ENCODE measurements around the gene MEGF6.

Gene MEGF6

DNA sequence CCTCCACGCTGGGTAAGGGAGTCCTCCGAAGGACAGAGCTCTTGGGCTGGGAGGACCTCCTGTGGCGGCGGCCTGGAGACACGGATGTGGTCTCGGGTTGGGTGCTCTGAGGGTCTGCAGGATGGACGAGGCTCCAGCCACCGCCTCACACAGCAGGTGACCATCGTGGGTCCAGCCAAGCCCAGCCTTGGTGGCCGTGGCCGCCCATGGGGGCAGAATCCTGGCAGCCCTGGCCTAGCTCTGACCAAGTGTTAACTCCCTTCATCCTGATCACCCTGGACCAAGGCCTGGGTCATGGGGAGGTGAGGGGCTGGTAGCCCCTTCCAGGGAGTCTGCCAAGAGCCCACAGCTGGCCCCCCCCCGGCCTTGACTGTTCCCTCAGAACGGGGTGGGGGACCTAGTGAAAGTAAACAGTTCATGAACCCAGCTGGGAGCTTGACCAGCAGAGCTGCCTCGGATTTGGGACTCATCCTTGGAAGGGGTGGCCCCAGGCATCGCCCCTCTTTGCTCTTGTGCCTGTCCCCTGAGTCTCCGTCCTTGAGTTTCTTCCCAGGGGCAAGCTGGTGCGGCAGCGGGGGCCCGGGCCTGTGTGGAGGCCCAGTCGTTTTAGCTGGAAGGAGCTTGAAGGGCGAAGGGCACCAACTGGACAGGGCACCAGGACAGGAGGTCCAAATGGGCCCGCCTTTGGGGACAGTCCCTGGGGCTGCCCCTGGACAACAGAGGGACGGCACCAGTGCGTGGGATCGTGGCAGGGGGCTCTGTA is 139.0 kb downstream of the MEGF6 start:
- DNase-seq (ENCODE audit: extremely low read depth, low read depth), result no peak
- TF ChIP-seq CTCF (IDR thresholded peaks at IDR 0.05; ENCODE audit: low read depth, low read length, missing control alignments), result no peak
- H3K4me3 ChIP-seq (replicated peaks; ENCODE audit: low read depth, low read length), result no peak overlapping the region

DNA sequence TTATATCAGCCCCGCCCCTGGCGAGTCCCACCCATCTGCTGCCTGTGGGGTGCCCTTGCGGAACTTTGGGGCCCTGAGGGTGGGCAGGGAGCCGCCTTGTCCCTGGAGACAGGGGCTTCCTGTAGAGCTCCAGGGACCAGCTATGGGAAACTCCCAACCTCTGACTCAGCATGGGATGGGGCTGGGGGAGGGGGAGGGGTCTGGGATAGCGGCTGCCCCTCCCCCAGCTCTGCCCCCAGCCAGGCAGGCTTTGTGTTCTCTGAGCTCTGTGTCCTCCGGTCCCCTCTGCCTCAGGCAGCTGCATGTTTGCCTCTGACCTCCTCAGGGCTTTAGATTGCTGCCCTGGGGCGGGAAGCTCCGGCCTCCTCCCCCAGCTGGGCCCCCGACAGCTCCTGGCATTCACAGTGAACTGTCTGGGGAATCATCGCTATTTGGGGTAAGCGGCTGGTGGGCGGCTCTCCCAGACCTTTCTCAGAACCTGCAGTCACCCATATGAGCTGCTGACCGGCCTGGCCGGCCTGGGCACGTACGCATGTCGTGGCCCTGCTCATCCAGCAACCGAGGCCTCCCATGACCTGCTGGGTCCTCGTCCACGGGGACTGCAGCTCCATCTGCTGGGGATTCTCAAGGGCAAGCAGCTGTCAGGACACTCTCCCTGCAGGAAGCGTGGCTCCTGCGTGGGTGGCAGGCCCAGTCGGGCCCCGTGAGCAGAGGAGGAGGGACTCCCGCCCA is 139.8 kb downstream of the MEGF6 start:
- TF ChIP-seq CTCF (IDR thresholded peaks at IDR 0.05; ENCODE audit: low read depth, low read length, missing control alignments), result peak; percentile 44
- no peak overlapping the region for H3K4me3 ChIP-seq (replicated peaks; ENCODE audit: low read depth, low read length)
- no peak for DNase-seq (ENCODE audit: extremely low read depth, low read depth)

DNA sequence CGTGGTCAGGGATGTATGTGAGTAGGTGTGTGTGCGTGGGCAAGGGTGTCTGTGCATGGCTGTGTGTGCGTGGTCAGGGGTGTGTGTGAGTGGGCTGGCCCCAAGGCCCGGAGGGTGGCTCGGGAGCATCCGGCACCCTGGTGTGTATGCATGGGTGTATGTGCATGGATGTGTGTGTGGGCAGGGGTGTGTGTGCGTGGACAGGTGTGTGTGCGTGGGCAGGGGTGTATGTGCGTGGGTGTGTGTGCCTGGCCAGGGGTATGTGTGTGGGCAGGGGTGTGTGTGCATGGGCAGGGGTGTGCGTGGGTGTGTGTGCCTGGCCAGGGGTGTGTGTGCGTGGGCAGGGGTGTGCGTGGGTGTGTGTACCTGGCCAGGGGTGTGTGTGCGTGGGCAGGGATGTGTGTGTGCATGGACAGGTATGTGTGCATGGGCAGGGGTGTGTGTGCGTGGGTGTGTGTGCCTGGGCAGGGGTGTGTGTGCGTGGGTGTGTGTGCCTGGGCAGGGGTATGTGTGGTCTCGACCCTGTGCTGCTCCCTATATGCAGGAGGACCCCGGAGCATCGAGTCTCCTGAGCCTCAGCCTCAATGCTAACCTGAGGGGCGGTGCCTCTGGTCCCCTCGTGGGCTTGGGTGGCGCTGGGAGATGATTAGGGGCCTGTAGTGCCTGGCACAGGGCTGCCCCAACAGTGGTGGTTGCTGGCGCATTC is 140.5 kb downstream of the MEGF6 start:
- no peak overlapping the region for H3K4me3 ChIP-seq (replicated peaks; ENCODE audit: low read depth, low read length)
- DNase-seq (ENCODE audit: extremely low read depth, low read depth), result no peak
- no peak for TF ChIP-seq CTCF (IDR thresholded peaks at IDR 0.05; ENCODE audit: low read depth, low read length, missing control alignments)

GRCh38 chr1:3469849-3470649 is 141.3 kb downstream of the MEGF6 start:
- no peak for DNase-seq (ENCODE audit: extremely low read depth, low read depth)
- TF ChIP-seq CTCF (IDR thresholded peaks at IDR 0.05; ENCODE audit: low read depth, low read length, missing control alignments), result no peak
- no peak overlapping the region for H3K4me3 ChIP-seq (replicated peaks; ENCODE audit: low read depth, low read length)

DNA sequence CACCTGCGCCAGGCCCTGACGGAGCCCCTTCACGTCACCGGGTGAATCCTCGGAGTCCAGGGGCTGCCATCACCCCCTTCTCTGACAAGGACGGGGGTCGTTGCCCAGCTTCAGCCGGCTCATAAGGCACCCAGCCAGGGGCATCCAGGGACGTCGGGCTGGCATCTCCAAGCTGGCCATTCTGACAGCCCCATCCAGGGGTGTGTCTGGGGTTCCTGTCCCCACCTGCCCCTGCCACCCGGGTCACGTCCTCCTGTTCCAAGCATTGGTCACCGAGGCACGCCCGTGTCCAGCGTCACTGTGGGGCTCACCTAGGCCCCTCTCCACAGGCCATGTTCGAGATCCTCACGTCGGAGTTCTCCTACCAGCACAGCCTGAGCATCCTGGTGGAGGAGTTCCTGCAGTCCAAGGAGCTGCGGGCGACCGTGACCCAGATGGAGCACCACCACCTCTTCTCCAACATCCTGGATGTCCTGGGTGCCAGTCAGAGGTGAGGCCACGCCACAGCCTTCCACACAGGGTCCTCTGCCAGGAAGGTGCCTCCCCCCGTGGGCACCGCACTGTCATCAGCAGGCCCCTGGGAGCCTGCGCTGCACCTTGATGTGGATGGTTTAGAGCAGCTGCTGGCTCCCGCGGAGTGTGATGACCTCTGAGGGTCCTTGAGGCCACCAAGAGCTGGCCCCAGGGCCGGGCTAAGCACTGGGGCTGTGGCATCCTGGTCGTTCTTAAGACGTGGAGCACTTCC is 142.0 kb downstream of the MEGF6 start:
- H3K4me3 ChIP-seq (replicated peaks; ENCODE audit: low read depth, low read length), result no peak overlapping the region
- DNase-seq (ENCODE audit: extremely low read depth, low read depth), result no peak
- no peak for TF ChIP-seq CTCF (IDR thresholded peaks at IDR 0.05; ENCODE audit: low read depth, low read length, missing control alignments)

Measured in HFF-Myc (cell line).